GM18909 (cell line): ENCODE data around the gene IRAK2.

Source experiments
- ATAC-seq: cut with Tn5 transposase; IDR thresholded peaks from one replicate; pipeline ENCODE4 v1.9.1; 2021; ENCODE audit warnings: mild to moderate bottlenecking; ENCODE audit not compliant: unreplicated experiment, poor library complexity

IRAK2 gene

GRCh38 chr3:10187290-10187876 lies 22.7 kb downstream of the IRAK2 start:
- no peak for ATAC-seq

GRCh38 chr3:10187944-10188343 lies 23.2 kb downstream of the IRAK2 start:
- no peak for ATAC-seq

- no peak for ATAC-seq
These were observed 24.3 kb downstream of the IRAK2 start for GRCh38 chr3:10188804-10189556.

- ATAC-seq: no peak
These were observed 25.0 kb downstream of the IRAK2 start for GRCh38 chr3:10189557-10190354.

- ATAC-seq: peak; percentile 37
These were observed 28.4 kb downstream of the IRAK2 start for GRCh38 chr3:10192953-10193691.

- ATAC-seq: no peak
These were observed 29.1 kb downstream of the IRAK2 start for GRCh38 chr3:10193692-10194327.

- ATAC-seq: peak; percentile 23
These were observed 29.8 kb downstream of the IRAK2 start for GRCh38 chr3:10194328-10195071.

GRCh38 chr3:10195366-10196089 lies 30.8 kb downstream of the IRAK2 start:
- ATAC-seq: no peak

- no peak for ATAC-seq
These were observed 31.8 kb downstream of the IRAK2 start for GRCh38 chr3:10196389-10197052.

GRCh38 chr3:10198226-10198625 lies 33.5 kb downstream of the IRAK2 start:
- ATAC-seq: no peak

GRCh38 chr3:10198761-10199649 lies 34.3 kb downstream of the IRAK2 start:
- peak; percentile 76 for ATAC-seq

GRCh38 chr3:10204921-10205320 lies 40.2 kb downstream of the IRAK2 start:
- ATAC-seq: no peak

- ATAC-seq: no peak
These were observed 40.9 kb downstream of the IRAK2 start for GRCh38 chr3:10205451-10206165.

GRCh38 chr3:10206166-10206511 lies 41.4 kb downstream of the IRAK2 start:
- ATAC-seq: no peak

- ATAC-seq: no peak
These were observed 48.6 kb downstream of the IRAK2 start for GRCh38 chr3:10213156-10213792.
